T-helper 1 cell treated with Interleukin-12 subunit alpha and Interleukin-12 subunit beta and Interleukin-4 antibody, amounts not matched to agents 30 ng/mL and 1 ng/mL, for 36 hours (primary cell): ENCODE data around the gene PROZ. TPM values are rescaled to one million over a fixed set of nuclear protein-coding genes. Genes with fewer than 3 reads are reported as not detected.

ENCODE experiments used
- intact Hi-C: fragments of 100-400 bp; cut with micrococcal nuclease; formaldehyde crosslinking; loops from one replicate; pipeline ENCODE4 v1.15.1; 2024
- total RNA-seq: library from RNA; stranded (reverse); gene quantifications from 2 replicates; pipeline ENCODE4 v1.2.3, GENCODE V29; 2022

PROZ gene
- total RNA-seq, 1 donor from 2014 or later = not detected

DNA sequence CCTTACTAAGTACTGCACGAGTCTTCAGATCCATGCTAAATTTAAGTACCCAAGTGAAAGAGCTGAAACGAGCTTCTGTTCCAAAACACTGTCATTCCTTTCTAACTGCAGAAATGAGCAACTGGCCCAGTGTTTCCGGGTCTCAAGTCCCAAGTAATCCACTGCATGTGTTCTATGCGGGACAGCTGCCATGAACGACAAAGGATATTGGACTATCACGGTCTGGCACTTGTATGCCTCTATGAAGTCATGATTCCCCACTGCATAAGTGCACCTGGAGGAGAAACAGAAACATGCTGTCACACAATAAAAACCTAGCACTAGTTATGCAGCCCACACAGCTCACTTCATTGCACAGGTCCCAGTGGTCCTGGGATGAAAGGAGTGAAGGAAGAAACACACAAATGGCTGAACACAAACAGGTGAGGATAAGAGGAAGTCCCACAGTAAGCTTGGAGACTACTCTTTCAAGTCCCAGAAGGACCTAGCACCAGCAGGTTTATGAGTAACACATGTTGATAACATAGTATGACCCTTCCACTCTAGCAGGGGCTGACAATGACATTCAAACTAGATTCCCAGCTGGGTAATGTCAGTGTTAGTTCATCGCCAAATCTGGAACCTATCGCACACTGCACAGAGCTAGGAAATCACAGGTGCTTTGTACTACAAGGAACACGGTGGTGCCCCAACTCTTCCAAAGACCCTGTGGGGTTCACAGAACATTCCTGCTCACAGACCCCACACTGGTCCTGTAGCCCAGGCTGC, 38.7 kb downstream of the PROZ start:
- intact Hi-C loops = no loop called here

DNA sequence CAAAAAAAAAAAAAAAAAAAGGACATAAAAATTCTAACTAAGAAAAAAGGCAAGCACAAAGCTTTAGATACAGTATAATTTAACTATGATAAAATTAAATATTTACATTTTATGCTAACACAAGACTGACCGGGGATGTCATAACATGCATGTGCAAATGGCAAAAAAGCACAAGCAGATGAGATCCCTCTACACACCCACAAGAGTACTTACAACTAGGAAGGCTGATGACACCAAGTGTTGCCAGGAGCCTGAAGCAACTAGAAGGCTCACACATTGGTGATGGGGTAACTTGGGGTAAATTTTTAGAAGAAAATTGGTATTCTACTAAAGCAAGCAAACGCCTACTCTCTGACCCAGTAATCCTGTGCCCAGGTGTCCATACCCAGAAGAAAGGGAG, 43.4 kb downstream of the PROZ start:
- intact Hi-C loops = loop anchor here (10.0 kb wide), 1 partner anchor 617 kb away; the partner anchor contains the start of gene TUBGCP3

DNA sequence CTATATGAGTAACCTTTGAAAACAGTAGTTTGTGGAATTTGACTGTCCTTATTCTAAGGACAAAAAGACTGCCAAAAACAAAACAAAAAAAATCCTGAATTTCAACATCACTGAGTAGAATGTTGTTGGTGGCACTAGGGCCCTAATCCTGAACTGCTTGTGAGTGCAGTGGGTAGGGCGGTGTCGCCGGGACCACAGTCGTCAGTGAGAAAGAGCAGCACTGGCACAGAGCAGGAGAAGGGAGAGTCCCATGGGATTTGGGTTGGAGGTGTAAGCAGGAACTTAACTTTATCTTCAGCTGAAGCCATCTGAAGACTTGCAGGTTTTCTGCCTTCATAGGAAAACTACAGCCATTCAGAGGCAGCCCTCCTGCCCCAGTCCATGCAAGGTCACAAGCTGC, 44.5 kb downstream of the PROZ start:
- intact Hi-C loops = loop anchor here (10.0 kb wide), 1 partner anchor 618 kb away; the partner anchor contains the start of gene TUBGCP3

DNA sequence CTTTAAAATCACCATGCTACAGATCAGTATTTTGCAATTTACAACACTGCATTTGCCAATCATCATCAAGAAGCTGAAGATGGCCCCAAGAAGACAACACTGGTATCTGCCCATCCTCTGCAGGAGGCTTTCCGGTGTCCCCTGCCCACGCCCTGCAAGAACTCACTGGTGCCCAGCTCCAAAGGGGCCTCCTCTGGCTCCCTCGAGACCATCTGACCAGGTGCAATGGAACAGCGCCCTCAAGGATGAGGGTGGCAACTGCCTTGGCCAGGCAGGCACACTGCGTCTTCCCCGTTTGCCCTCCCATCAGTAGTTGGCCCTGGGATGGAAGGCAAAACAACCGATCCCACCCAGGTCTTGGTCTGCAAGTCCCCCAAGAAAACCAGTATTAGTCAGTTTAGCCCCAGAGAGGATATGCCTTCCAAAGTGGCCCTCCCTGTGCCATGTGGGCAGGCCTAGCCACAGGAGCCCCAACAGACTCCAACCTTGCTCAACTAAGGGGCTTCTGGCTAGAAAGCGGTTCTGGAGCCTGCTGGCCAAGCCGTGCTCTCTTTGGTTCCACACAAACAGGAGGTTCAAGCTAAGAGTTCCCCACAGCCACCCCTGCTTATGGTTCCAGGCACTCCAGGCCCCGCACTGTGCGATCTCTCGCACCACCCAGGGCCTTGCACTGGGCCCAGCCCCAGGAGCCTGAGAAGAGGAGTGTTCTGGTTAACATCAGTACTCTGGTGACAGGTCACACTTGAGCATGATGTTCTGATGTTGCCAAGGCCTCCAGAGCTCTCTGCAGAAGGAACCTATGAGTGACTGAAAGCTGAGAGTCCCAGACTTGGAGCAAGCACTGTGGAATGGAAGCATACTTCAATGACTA, 45.3 kb downstream of the PROZ start:
- intact Hi-C loops = loop anchor here (10.0 kb wide), 1 partner anchor 619 kb away; the partner anchor contains the start of gene TUBGCP3

DNA sequence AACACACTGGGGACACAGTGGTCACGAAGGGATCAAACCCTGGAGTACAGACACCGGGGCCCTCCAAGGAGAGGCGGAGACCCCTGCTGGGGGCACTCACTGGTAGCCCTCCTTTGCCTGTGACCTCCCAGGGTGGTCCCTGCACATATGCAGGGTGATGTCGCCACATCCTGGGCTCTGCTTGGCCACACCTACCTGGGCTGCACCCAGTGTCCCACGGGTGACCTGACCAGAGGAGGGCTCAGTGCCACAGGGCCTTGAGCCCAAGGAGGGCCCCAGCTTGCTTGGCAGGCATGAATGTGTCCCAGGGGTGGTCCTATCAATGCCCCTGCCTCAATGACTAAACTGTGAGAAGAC, 45.9 kb downstream of the PROZ start:
- intact Hi-C loops = loop anchor here (10.0 kb wide), 1 partner anchor 620 kb away; the partner anchor contains the start of gene TUBGCP3

DNA sequence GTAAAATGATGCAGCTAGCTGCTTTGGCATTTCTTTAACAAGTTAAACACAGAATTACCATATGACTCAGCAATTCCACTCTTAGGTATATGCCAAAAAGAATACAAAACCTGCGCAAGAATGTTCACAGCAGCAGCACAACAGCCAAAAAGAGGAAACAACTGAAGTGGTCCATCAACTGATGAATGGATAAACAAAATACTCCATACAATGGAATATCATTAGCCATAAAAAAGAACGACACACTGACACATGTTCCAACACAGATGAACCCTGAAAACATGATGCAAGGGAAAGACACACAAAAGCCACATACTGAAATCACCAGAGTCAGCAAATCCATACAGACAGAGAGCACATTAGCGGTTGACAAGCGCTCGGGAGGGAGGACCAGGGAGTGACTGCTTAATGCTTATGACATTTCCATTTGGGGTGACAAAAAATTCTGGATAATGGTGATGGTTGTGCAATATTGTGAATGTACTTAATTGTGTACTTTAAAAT, 47.0 kb downstream of the PROZ start:
- intact Hi-C loops = loop anchor here (10.0 kb wide), 1 partner anchor 621 kb away; the partner anchor contains the start of gene TUBGCP3

DNA sequence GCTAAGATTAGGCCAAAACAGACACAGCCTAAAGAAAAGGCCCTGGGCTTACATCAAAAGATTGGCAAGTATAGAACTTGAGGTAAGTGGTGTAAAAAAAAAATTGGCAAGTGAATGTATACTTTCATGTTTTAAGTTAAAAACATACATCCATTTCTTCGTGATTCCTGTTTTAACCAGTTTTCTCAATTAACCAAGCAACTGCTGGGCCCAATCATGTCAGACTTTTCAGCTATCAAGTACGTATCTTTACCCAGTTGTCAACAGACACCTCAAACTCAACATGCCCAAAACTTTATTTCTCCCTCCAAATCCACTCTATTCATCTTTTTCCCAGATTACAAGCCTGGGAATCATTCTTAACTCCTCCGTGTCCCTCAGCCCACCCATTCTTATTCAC, 49.0 kb downstream of the PROZ start:
- intact Hi-C loops = loop anchor here (10.0 kb wide), 1 partner anchor 623 kb away; the partner anchor contains the start of gene TUBGCP3

DNA sequence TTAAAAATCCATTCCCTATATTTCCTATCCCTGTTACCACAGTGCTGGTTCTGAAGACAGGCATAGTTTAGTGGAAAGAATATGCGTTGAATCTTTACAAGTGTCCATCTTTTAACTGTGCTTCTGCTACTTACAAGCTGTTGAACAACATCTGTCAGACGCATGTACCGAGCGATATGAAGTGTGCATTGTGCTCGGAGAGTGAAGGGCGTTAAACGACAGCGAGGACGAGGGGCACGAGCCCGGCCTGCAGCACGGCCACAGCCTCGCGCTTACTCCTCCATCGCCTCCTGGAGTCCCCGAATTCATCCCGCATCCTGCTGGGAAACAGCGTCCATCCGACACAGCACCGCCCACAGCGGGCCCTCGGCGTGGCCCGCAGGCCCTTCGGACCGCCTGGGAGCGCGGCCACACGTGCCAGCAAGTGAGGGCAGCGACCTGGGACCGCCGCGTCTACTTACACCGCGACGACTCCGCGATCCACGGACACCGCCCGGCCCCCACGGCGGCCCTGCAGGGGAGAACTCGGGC, 49.5 kb downstream of the PROZ start:
- intact Hi-C loops = loop anchor here (1.0 to 10.0 kb wide), 5 partner anchors 32 to 623 kb away; partner anchors contain the start of genes DCUN1D2, LAMP1 and TUBGCP3

DNA sequence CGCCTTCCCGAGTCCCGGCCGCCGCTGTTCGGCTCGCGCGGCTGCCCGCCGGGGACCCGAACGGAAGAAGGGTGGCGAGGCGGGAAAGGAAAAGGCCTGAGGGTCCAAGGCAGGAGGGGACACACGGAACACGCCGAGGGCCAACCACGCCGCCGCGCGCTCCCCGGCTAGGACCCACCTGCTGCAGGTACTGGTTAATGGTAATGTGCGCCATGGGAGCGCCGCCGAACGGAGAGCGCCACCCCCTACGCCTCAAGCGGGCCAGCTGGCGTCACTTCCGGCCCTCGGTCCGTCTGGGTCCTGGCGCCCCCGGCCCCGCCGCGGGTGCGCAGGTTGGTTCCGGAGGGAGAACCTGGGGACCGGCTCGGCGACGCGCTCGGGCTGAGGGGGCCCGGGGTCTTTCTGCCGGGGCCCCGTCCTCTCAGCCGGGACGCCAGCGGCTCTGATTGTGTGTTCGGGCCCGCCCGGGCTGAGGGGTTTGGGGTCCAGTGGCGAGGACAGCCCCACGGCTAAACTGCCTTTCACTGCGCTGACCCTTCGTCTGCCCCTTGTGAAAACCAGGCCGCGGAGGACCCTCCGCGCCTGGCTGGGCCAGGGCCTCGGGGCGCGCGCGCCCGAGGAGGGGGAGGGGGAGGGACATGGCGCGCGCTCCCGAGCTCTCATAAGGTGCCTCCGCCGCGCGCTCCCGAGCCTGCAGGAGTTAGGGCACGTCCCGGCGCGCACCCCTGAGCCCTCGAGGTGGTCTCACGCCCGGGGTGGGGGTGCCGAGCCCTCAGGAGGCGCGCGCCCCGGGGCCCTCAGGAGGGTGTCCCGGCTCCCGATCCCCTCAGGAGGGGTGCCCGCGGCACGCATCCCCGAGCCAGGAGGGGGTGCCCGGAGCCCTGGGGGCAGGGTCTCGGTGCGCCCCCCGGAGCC, 50.2 kb downstream of the PROZ start, which contains the start of gene PCID2:
PCID2 (minus strand) TSS at position 249 of the 915 bp plus-strand sequence; CDS start at position 214, 35 bp downstream.
- intact Hi-C loops = loop anchor here (1.0 to 10.0 kb wide), 7 partner anchors 32 to 624 kb away; partner anchors contain the start of genes ATP11A, DCUN1D2, LAMP1 and TUBGCP3

DNA sequence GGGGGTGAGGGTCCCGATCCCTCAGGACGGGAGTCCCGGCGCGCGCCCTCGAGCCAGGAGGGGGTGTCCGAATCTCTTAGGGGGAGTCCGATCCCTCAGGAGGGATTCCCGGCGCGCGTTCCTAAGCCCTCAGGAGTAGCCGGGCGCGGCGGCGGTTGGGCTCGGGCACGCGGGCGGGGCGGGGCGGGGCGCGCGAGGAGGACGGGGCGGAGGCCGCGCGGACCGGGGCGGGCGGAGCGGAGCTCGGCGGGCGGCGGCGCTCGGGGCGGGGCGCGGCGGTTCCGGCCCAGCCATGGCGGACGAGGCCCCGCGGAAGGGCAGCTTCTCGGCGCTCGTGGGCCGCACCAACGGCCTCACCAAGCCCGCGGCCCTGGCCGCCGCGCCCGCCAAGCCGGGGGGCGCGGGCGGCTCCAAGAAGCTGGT, 50.9 kb downstream of the PROZ start, which contains the start of gene CUL4A:
CUL4A (plus strand) TSS at position 278 of the 423 bp plus-strand sequence; CDS start at position 293, 15 bp downstream.
- intact Hi-C loops = loop anchor here (1.0 to 10.0 kb wide), 3 partner anchors 55 to 625 kb away; partner anchors contain the start of genes ATP11A and TUBGCP3

DNA sequence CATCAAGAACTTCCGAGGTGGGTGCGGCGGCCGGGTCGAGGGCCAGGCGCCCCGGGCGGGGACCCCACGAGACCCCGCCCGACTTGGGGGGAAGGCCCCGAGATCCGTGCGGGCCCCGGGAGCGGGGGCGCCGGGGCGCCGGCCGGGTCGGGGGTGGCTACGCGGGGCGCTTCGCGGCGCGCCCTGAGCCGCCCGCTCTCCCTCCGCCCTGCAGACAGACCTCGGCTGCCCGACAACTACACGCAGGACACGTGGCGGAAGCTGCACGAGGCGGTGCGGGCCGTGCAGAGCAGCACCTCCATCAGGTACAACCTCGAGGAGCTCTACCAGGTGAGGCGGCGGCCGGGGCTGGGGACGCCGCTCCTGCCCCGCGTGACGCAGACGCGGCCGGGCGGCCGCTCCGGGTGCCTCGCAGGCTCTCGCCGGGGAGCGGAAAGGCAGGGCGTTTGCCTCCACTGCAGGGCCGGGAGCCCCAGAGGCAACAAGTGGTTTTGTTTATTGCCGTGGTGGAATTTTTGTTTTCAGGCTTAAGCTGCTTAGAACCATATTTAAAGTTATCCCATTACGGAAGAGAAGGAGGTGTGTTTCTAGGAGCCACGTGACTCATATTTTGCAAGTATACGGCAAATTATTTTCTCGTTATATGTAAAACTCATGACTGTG, 51.4 kb downstream of the PROZ start:
- intact Hi-C loops = loop anchor here (1.0 to 10.0 kb wide), 6 partner anchors 56 to 625 kb away; partner anchors contain the start of genes ATP11A, TFDP1 and TUBGCP3

DNA sequence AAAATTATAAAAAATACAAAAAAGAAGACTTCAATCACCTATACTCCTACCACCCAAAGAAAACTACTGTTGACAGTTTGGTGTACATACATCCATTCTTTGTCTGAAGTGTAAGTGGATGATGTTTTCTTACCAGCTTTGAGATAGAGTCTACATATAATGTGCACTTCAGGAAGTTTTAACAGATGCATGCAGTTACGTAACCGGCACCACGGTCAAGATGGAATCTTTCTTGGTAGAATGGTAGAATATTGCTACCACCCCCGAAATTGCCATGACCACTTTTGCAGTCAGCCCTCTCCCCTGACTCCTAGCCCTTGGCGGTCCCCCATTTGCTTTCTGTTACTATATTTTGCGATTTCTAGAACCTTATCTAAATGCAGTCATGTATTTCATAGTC, 52.4 kb downstream of the PROZ start:
- intact Hi-C loops = loop anchor here (5.0 to 10.0 kb wide), 3 partner anchors 99 to 374 kb away; partner anchors contain the start of gene TFDP1

DNA sequence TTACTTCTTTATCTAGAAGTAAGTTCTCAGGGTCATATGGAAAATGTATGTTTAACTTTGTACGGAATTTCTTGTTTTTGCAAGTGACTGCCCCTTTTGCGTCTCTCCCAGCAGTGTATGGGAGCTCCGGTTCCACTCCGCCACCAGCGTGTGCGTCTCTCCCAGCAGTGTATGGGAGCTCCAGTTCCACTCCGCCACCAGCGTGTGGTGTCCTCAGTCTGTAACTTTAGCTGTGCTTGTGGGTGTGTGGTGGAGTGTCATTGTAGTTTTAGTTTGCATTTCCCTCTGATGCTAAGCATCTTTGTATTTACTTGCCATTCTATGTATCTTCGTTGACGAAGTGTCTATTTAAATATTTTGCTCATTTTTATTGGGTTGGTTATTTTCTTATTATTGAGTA, 53.3 kb downstream of the PROZ start:
- intact Hi-C loops = loop anchor here (5.0 to 10.0 kb wide), 3 partner anchors 99 to 373 kb away; partner anchors contain the start of gene TFDP1

DNA sequence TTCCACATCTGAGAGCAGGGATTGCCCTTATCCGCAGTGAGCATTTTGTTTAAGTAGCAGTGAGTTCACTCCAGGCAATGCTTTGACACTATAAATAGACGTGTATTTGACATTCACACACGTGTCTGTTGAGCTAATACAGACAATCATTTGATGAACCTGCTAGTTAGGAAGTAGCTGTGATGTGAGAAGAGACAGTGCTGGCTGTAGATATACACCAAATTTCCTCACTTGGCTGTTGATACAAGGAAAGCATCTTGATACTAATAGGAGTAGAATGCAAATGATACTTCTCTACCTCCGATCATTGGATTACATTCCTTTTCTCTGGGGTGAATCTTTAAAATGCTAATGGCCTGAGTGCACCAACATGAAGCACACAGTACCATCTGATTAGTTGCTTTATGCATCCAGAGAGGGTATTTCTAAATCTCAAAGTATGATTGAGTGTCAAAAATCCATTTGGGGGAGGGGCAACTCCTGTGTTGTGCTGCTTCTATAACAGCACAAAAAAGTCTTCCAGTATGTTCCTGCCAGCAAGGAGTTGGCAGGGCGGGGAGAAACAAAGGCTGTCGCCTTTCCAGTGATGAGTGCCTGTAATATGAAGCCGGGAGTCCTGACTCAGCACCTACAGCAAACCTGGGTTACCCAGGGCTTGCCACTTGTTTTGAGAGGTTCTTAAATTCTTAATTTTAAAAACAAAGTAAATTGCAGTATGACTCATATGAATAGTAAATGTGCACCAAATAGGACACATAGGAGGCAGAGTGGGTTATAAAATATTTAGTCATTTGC, 58.0 kb downstream of the PROZ start:
- intact Hi-C loops = loop anchor here (10.0 kb wide), 1 partner anchor 368 kb away; the partner anchor contains the start of gene TFDP1

DNA sequence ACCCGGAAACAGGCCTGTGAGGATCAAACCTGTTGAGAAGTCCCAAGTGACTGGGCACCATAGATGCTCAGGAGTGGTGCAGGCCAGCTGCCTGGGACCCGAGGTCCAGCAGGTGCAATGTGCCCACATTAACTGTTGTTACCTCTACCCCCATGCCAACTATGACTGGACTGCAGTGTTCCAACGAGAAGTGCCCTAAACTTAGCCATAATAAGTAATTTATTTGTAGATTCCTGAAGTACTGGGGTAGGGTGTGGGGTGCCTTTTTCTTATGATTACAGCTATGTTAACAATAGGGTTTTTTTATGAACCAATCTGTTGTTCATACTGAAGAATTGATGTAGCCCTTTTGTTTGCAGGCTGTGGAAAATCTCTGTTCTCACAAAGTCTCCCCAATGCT, 60.1 kb downstream of the PROZ start:
- intact Hi-C loops = loop anchor here (10.0 kb wide), 1 partner anchor 366 kb away; the partner anchor contains the start of gene TFDP1

DNA sequence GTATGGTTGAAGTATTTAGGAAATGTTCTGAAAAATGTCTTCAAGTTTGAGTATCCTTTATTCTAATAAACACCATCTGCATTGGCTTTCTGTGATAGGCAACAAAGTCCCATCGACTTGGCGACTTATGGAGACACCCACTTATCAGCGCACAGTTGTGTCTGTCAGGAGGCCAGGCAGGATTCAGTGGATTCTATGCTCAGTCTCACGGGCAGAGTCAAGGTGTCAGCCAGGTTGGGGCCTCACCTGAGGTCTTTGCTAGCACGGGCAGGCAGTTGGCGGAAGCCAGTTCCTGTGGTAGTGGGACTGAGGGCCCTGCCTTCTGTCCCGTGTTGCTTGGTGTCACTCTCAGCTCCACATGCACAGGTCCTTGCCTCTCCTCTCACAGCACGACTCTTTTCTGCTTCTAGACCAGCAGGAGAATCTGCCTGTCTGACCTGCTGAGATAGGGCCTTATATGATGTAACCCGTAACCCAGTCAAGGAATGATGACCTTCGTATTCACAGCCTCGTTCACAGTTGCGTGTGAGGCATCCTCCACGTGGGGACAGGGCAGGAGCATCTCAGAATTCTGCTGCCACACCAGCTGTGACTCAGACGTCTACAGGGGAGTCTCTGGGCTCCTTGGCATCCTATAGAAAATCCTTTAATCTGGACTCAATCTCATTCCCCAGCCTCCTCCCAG, 61.0 kb downstream of the PROZ start:
- intact Hi-C loops = loop anchor here (10.0 kb wide), 1 partner anchor 365 kb away; the partner anchor contains the start of gene TFDP1

DNA sequence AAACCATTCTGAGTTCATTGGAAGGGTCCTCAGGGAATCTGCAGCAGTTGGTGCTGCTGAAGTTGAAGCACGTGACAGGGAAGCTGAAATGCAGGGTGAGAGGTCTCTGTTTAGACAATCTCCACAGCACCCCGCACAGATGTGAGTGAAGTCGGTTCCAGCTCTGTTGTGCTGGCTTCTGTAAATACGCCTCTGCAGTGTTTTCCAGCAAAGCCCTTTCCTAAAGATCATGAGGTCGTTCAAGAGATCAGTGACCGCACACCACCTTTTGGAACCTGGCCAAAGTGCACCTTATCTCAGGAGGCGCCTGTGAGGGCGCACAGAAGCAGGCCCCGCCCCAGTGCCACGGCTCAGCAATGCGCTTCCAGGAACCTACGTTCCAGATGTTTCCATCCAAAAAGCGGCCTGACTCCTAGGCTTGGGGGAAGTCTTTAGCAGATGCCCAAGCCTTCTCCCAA, 61.7 kb downstream of the PROZ start:
- intact Hi-C loops = no loop called here
